ENCODE measurements around the gene CAMK2A.

CAMK2A gene

DNA sequence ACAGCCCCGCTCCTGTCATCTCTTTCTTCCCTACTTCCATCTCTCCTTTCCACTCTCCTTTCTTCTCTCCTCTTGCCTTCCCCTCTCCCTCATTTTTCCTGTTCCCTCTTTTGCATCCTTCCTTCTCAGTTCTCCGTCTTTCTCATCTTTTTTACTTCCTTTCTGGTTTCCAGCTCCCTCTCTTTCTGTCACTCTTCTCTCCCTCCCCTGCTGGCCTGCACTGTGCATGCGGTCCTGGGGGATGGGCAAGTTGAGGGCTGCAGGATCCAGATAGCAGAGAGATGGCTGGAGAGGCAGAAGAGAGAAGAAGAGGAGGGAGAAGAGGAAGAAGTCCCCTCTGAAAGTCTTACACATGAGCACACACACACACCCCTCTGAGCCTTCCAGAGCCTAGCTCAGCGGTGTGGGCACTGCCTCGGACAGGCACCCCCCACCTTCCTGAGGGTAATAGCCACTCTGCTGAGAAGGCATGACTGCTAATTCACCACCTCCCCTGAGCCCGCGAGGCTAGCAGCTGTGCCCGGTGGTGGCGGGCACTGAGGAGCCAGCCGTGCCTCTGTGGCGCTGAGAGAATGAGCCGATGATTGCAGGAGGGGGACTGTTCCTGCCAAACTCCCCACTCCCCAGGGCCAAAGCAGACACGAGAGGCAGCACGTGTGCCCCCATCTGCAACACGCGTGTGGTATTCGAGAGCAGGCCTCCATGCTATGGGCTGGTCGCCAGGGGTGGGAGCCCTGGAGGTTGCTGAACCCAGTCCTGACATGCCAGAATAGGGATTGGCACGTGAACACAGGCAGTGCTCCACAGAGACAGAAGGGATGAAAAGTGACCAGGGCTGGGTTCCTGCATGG is 3.7 kb upstream of the CAMK2A start:
- H3K36me3 Mint-ChIP-seq (ENCODE audit: insufficient read depth), result no peaks in the 10 kb centered on the region
- no peaks in the 10 kb centered on the region for H3K9me3 Mint-ChIP-seq
- ATAC-seq (replicated peaks) (no peak), DNase-seq (no peak)
- peaks cover 5 to 30% of the 10 kb centered on the region in 2 donors for H3K27me3 Mint-ChIP-seq
- H3K4me3 Mint-ChIP-seq, result no peak overlapping the region
- H3K4me1 Mint-ChIP-seq (ENCODE audit: low read depth in 2 of 2), result peaks cover 0 to 2% of the 10 kb centered on the region in 2 donors
- H3K27ac Mint-ChIP-seq, result no peak overlapping the region

DNA sequence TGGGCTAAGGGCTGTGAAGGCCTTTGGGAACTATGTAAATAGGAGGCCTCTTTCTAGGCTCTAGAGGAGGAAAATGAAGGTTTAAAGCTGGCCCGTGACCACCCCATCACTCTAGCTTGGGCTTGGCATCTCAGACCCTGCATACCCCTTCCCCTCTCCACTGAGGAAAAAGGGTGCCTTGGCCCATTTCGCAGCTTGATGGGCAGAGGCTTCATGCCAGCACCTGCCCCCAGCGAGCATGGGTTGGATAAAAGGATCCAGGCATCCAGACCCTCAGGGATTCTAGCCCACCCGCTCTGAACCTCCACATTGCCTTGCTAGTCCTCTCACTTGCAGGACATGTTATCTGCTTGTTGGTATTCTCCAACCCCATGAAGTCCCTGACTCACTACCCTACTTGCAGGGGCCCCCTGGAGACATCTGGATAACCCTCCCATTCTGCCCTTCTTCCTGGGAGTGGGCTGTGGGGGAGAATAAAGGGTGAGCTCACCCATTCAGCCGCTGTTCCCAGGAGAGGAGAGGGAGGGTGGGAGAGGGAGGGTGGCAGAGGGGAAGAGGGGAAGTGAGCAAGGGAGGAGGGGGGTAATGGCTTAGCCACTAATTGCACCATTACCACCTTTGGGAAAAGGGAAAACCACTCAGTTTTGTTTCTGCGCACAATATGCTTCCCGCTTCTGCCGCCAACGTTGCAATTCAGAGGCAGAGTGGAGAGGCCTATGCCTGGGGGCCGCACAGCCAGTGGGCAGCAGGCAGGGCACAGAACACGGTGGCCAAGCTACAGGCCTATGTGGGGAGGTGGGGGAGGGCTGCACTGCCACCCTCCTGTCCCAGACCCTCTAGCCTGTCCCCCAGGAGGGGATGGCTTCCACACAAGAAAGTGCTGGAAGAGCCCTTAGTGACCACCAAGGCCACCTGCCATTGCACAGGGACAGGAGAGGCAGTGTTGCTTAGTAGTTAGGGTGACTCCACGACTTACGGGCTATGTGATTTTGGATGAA is 2.1 kb upstream of the CAMK2A start:
- Mint-ChIP-seq H3K4me1 (ENCODE audit: low read depth in 2 of 2) (peaks cover 0 to 2% of the 10 kb centered on the region in 2 donors), H3K4me3 (no peak overlapping the region), H3K36me3 (ENCODE audit: insufficient read depth) (no peaks in the 10 kb centered on the region), H3K9me3 (no peaks in the 10 kb centered on the region), H3K27me3 (peaks cover 5 to 22% of the 10 kb centered on the region in 2 donors), H3K27ac (no peak overlapping the region)
- DNase-seq (no peak), ATAC-seq (replicated peaks) (no peak)

DNA sequence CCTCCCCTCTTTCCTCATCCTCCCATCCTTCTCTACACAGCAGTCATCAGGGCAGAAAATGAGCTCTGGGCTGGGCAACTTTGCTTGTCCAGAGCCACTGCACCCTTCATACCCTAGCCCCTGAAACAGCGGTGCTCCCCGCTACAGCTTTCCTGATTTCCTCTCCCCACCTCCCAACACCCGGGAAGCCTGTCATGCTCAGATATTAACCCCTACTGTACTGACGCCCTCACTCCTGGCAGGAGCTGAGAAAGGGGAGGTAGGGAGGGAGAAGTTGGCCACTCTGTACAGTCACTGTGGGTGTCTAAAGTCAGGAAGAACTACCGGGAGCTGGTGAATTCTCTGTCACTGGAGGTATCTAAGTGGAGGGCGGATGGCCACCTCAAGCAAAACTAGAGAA is 782 bp downstream of the CAMK2A start:
- DNase-seq (no peak), ATAC-seq (replicated peaks) (no peak)
- H3K27ac Mint-ChIP-seq, result no peak overlapping the region
- H3K27me3 Mint-ChIP-seq, result peaks cover 8 to 19% of the 10 kb centered on the region in 2 donors
- peaks cover 0 to 2% of the 10 kb centered on the region in 2 donors for H3K4me1 Mint-ChIP-seq (ENCODE audit: low read depth in 2 of 2)
- H3K4me3 Mint-ChIP-seq, result no peak overlapping the region
- no peaks in the 10 kb centered on the region for H3K9me3 Mint-ChIP-seq
- H3K36me3 Mint-ChIP-seq (ENCODE audit: insufficient read depth), result no peaks in the 10 kb centered on the region

DNA sequence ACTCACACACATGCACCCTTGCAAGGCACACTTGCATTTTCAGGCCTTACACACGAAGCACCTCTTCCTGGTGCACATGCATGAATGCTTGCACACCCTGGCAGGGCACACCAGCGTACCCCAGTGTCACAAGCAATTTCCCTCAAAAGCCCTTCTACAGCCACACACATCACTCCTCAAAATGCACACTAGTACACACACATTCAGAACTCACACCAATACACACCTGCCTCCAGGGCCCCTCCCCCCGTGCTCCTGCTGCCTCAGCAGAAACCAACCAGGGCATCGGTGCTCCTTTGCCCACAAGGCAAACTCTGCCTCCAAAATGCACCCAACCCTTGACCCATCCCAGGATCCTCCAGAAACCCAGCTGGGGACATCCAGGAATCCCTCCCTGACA is 1.2 kb downstream of the CAMK2A start:
- H3K4me3 Mint-ChIP-seq, result no peak overlapping the region
- peaks cover 0 to 2% of the 10 kb centered on the region in 2 donors for H3K4me1 Mint-ChIP-seq (ENCODE audit: low read depth in 2 of 2)
- H3K27ac Mint-ChIP-seq, result no peak overlapping the region
- peaks cover 12 to 15% of the 10 kb centered on the region in 2 donors for H3K27me3 Mint-ChIP-seq
- no peak for ATAC-seq (replicated peaks)
- no peaks in the 10 kb centered on the region for H3K9me3 Mint-ChIP-seq
- no peaks in the 10 kb centered on the region for H3K36me3 Mint-ChIP-seq (ENCODE audit: insufficient read depth)
- no peak for DNase-seq

DNA sequence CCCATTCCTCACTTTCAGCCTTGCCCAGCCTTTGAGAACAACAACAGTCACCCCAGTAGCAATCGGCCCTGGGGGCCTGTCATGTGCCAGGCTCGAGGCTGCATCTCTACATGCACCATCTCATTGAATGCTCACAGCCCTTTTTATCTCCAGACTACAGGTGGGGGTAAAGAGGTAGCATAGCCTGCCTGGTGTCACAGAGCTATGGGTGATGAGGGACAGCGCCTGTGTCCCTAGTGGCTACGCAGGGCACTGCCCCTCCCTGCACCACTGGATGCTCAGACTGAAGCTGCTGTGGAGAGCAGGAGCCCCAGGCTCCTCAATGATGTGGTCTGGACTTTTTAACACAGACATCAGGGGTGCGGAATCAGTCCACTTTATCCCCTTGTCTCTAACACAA is 2.8 kb downstream of the CAMK2A start:
- Mint-ChIP-seq H3K4me3 (no peak overlapping the region), H3K36me3 (ENCODE audit: insufficient read depth) (no peaks in the 10 kb centered on the region), H3K27ac (no peak overlapping the region), H3K27me3 (peaks cover 10 to 27% of the 10 kb centered on the region in 2 donors), H3K4me1 (ENCODE audit: low read depth in 2 of 2) (peaks cover 0 to 2% of the 10 kb centered on the region in 2 donors), H3K9me3 (no peaks in the 10 kb centered on the region)
- ATAC-seq (replicated peaks), result peak; percentile 49
- DNase-seq, result no peak

DNA sequence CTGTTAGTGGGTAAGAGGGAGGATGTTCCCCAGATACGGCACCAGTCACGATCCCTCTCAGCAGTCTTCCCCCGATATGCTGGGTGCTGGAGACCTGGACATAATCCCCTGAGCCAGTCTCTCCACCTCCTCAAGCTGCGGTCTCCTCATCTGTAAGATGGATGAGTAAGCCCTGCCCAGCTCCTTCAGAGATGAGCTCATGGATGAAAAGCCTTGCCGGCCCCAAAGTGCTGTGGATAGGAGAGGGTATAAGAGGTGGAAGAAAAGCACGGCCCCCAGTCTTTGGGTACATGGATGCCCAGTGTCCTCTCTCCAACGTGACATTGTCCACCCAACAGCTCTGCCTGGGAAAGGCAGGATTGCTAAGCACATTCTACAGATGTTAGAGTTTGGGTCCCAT is 4.5 kb downstream of the CAMK2A start:
- no peaks in the 10 kb centered on the region for H3K36me3 Mint-ChIP-seq (ENCODE audit: insufficient read depth)
- H3K27ac Mint-ChIP-seq, result no peak overlapping the region
- peaks cover 21 to 35% of the 10 kb centered on the region in 2 donors for H3K27me3 Mint-ChIP-seq
- H3K4me1 Mint-ChIP-seq (ENCODE audit: low read depth in 2 of 2), result peaks cover 0 to 2% of the 10 kb centered on the region in 2 donors
- DNase-seq (no peak), ATAC-seq (replicated peaks) (no peak)
- no peaks in the 10 kb centered on the region for H3K9me3 Mint-ChIP-seq
- no peak overlapping the region for H3K4me3 Mint-ChIP-seq

DNA sequence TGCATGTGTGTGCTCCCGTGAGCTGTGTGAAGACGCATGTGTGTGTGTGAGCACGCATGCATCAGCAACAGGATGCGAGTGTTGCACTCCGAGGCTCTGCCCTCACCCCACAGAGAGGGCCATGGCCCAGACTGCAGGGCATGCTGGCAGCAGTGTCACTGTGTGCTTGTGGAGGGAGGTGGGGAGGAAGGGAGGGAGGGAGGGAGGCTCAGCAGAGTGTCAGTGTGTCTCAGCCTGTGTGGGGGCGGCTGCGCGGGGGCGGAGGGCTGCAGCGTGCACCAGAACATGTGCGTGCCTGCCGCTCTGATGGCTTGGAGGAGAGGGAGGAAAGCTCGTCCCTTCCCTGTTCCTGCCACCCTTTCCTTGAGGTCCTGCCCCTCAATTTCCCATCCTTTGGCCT is 5.3 kb downstream of the CAMK2A start:
- ATAC-seq (replicated peaks) (no peak), DNase-seq (no peak)
- Mint-ChIP-seq H3K27ac (no peak overlapping the region), H3K4me1 (ENCODE audit: low read depth in 2 of 2) (peaks cover 0 to 2% of the 10 kb centered on the region in 2 donors), H3K4me3 (no peak overlapping the region), H3K36me3 (ENCODE audit: insufficient read depth) (no peaks in the 10 kb centered on the region), H3K9me3 (no peaks in the 10 kb centered on the region), H3K27me3 (peaks cover 28 to 35% of the 10 kb centered on the region in 2 donors)

DNA sequence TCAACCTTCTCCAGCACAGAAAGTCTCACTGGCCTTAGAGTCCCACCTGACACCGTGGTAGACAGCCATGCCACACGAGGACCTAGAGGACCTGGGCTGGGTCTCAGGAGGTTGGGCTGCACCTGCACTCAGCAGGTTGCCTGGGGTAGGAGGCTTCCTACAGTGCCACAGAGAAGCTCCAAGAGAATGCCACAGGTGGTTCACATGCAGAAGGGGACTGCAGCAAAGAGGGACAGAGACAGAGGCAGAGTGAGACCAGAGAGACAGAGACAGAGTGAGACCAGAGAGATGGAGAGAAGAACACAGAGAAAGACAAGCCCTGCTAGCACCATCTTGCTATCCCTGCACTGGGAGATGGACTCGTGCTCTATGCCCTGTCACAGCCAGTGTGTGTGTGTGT is 5.7 kb downstream of the CAMK2A start:
- no peak overlapping the region for H3K27ac Mint-ChIP-seq
- DNase-seq (no peak), ATAC-seq (replicated peaks) (no peak)
- no peaks in the 10 kb centered on the region for H3K9me3 Mint-ChIP-seq
- H3K4me3 Mint-ChIP-seq, result no peak overlapping the region
- peaks cover 0 to 2% of the 10 kb centered on the region in 2 donors for H3K4me1 Mint-ChIP-seq (ENCODE audit: low read depth in 2 of 2)
- H3K27me3 Mint-ChIP-seq, result peaks cover 30 to 39% of the 10 kb centered on the region in 2 donors
- no peaks in the 10 kb centered on the region for H3K36me3 Mint-ChIP-seq (ENCODE audit: insufficient read depth)

DNA sequence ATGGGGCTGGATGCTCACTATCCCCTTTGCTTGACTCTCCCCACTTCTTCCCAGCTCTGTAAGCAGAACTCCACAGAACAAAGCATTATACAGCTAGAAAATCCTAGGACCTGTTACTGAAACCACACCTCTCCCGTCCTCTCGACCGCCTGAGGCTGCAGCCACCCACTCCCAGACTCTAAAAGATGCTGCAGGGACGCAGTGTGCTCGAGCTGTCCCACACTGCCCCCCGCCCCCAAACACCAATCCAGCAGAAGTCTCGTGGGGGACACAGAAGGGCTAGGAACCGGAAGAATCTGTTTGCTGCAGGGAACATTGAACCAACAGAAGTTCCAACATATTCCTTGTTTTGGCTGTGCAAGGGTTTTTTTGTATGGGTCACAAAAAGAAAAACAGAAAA is 7.6 kb downstream of the CAMK2A start:
- no peak overlapping the region for H3K4me3 Mint-ChIP-seq
- peaks cover 0 to 2% of the 10 kb centered on the region in 2 donors for H3K4me1 Mint-ChIP-seq (ENCODE audit: low read depth in 2 of 2)
- H3K9me3 Mint-ChIP-seq, result no peaks in the 10 kb centered on the region
- no peak for ATAC-seq (replicated peaks)
- H3K27ac Mint-ChIP-seq, result no peak overlapping the region
- no peak for DNase-seq
- no peaks in the 10 kb centered on the region for H3K36me3 Mint-ChIP-seq (ENCODE audit: insufficient read depth)
- H3K27me3 Mint-ChIP-seq, result peaks cover 30 to 55% of the 10 kb centered on the region in 2 donors

DNA sequence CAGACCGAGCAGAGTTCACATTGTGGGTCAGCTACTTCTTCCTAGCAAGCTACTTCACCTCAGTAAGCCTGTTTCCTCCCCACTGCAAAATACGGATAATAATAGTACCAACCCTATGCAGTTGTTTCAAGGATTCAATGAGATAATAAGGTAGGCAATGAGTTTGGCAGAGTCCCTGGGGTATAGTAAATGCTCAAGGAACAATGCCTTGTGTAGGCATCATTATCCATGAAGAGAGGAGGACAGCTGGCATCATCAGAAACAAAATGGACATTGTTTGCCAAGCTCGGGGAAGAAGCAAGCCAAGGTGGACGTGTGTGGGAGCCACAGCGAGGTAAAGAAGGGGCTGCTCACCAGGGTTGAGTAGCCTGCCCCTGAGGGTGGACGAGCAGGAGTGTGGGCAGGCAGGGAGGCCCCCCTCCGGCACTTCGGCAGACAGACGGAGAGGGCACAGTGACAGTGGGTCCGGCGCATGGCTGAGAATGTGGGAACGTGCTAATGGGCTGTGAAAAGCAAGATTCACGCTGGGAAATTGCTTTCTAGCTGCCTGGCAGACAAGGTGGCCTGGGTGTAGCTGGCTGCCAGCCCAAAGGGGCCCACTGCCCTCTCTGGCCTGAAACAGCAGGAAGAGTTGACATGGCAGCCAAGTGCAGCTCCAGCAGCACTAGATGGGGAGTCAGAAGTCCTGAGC is 10.1 kb downstream of the CAMK2A start:
- Mint-ChIP-seq H3K4me1 (ENCODE audit: low read depth in 2 of 2) (peaks cover 0 to 2% of the 10 kb centered on the region in 2 donors), H3K36me3 (ENCODE audit: insufficient read depth) (no peaks in the 10 kb centered on the region), H3K9me3 (no peaks in the 10 kb centered on the region), H3K27ac (no peak overlapping the region), H3K4me3 (no peak overlapping the region), H3K27me3 (peaks cover 30 to 66% of the 10 kb centered on the region in 2 donors)
- ATAC-seq (replicated peaks) (no peak), DNase-seq (no peak)

DNA sequence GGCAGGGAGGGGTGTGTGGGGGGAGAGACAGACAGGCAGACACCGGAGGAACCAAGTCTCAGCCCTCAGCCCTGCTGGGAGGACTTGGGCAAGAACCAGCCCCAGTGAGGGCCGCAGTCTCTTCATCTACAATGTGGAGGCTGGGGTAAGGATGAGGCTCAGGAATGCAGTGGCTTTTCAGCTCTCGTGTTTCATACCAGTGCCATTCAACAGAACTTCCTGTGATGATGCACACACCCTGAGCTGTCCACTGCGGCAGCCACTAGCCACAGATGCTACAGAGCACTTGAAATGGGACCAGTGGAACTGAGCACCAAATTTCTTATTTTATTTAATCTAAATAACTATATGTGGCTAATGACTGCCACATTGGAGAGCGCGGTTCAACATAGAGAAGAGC is 10.7 kb downstream of the CAMK2A start:
- ATAC-seq (replicated peaks) (no peak), DNase-seq (no peak)
- peaks cover 28 to 66% of the 10 kb centered on the region in 2 donors for H3K27me3 Mint-ChIP-seq
- peaks cover 0 to 2% of the 10 kb centered on the region in 2 donors for H3K4me1 Mint-ChIP-seq (ENCODE audit: low read depth in 2 of 2)
- no peaks in the 10 kb centered on the region for H3K36me3 Mint-ChIP-seq (ENCODE audit: insufficient read depth)
- no peaks in the 10 kb centered on the region for H3K9me3 Mint-ChIP-seq
- no peak overlapping the region for H3K4me3 Mint-ChIP-seq
- no peak overlapping the region for H3K27ac Mint-ChIP-seq

DNA sequence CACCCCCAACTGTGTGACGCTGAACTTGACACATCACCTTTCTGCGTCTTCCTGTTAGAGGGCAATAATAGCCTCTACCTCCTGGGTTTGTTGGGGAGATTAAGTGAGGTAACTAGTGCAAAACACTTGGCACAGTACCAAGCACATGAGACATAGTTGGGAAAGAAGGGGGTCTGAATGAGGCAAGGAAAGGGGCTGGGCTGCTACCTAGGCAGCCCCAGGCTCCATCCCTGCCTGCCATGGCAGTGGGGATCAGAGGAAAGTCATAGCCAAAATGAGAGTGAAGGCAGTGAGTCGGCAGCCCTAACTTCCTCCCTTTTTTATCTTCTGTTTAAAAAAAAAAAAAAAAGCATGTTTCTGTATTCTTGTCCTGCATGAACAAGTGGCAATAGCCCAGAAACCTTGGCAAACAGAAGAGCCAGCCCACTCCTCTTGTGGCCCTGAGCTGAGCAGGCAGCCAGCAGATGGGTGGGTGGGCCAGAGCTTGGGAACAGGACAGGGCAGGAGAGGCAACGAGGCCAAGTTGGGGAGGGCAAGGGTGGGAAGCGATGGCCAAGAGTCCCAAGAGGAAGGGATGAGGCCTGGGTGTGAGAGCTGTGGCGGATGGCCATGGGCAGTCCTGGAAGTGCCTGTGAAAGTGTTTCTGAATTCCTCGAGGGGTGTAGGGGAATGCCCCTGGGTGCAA is 11.4 kb downstream of the CAMK2A start:
- DNase-seq, result no peak
- no peaks in the 10 kb centered on the region for H3K9me3 Mint-ChIP-seq
- H3K27ac Mint-ChIP-seq, result peak overlapping the region in 1 of 2 donors; percentile 23
- no peak for ATAC-seq (replicated peaks)
- H3K4me1 Mint-ChIP-seq (ENCODE audit: low read depth in 2 of 2), result peaks cover 0 to 2% of the 10 kb centered on the region in 2 donors
- no peaks in the 10 kb centered on the region for H3K36me3 Mint-ChIP-seq (ENCODE audit: insufficient read depth)
- peaks cover 21 to 71% of the 10 kb centered on the region in 2 donors for H3K27me3 Mint-ChIP-seq
- H3K4me3 Mint-ChIP-seq, result no peak overlapping the region

Data from effector memory CD8-positive, alpha-beta T cell (primary cell).